Activated T-helper 2 cell treated with anti-CD3 and anti-CD28 coated beads, Interferon-gamma antibody, Interleukin-2, Interleukin-4, amounts not matched to agents 10 μg/mL and 5 μg/mL and 100 μg/mL, durations not matched to agents 14 hours and 24 hours and 36 hours (primary cell): Measurements from ENCODE around the gene LIN37. TPM values are rescaled to one million over a fixed set of nuclear protein-coding genes. Genes with fewer than 3 reads are reported as not detected.

Experiments used
- total RNA-seq: library from RNA; stranded (reverse); gene quantifications from 2 replicates; pipeline ENCODE4 v1.2.3, GENCODE V29; 2022

Gene LIN37
- total RNA-seq, 1 donor from 2014 or later = 10.0 TPM

Other genes with a start within 250 kb of the LIN37 start
- gene DMKN, start 234.9 kb upstream of the LIN37 start, total RNA-seq = 0.27 TPM in 1 of 2 replicates, not detected in the other
- gene SBSN, start 220.3 kb upstream of the LIN37 start, total RNA-seq = not detected in 2 replicates
- not detected in 2 replicates for gene GAPDHS, start 215.1 kb upstream of the LIN37 start, total RNA-seq
- gene TMEM147, start 202.9 kb upstream of the LIN37 start, total RNA-seq = 121 and 122 TPM in 2 replicates
- not detected in 2 replicates for gene ATP4A, start 184.9 kb upstream of the LIN37 start, total RNA-seq
- not detected in 2 replicates for gene PMIS2, start 162.4 kb upstream of the LIN37 start, total RNA-seq
- 42.5 and 43.1 TPM in 2 replicates for gene HAUS5, start 135.8 kb upstream of the LIN37 start, total RNA-seq
- 101 and 102 TPM in 2 replicates for gene RBM42, start 119.5 kb upstream of the LIN37 start, total RNA-seq
- gene ETV2, start 106.8 kb upstream of the LIN37 start, total RNA-seq = 1.0 and 1.6 TPM in 2 replicates
- gene COX6B1, start 100.3 kb upstream of the LIN37 start, total RNA-seq = 431 and 461 TPM in 2 replicates
- gene UPK1A, start 82.1 kb upstream of the LIN37 start, total RNA-seq = 0.59 and 1.2 TPM in 2 replicates
- gene ZBTB32, start 44.0 kb upstream of the LIN37 start, total RNA-seq = 231 and 234 TPM in 2 replicates
- gene KMT2B, start 30.6 kb upstream of the LIN37 start, total RNA-seq = 58.4 and 63.3 TPM in 2 replicates
- gene IGFLR1, start 6.1 kb upstream of the LIN37 start, total RNA-seq = 136 and 138 TPM in 2 replicates
- 27.4 and 30.8 TPM in 2 replicates for gene U2AF1L4, start 3.2 kb upstream of the LIN37 start, total RNA-seq
- 45.1 and 46.9 TPM in 2 replicates for gene PSENEN, start 2.9 kb upstream of the LIN37 start, total RNA-seq
- gene HSPB6, start 8.5 kb downstream of the LIN37 start, total RNA-seq = 0.14 and 0.21 TPM in 2 replicates
- gene PROSER3, start 9.6 kb downstream of the LIN37 start, total RNA-seq = 40.1 and 41.2 TPM in 2 replicates
- gene ARHGAP33, start 27.0 kb downstream of the LIN37 start, total RNA-seq = 29.1 and 33.0 TPM in 2 replicates
- gene PRODH2, start 64.3 kb downstream of the LIN37 start, total RNA-seq = not detected in 2 replicates
- gene NPHS1, start 103.9 kb downstream of the LIN37 start, total RNA-seq = 0.05 TPM in 1 of 2 replicates, not detected in the other
- gene KIRREL2, start 108.3 kb downstream of the LIN37 start, total RNA-seq = 0.18 and 0.39 TPM in 2 replicates
- 1.2 and 1.4 TPM in 2 replicates for gene APLP1, start 120.0 kb downstream of the LIN37 start, total RNA-seq
- 109 and 117 TPM in 2 replicates for gene NFKBID, start 152.0 kb downstream of the LIN37 start, total RNA-seq
- gene HCST, start 154.0 kb downstream of the LIN37 start, total RNA-seq = 53.9 and 57.2 TPM in 2 replicates
- 0.39 TPM in 1 of 2 replicates, not detected in the other for gene TYROBP, start 159.7 kb downstream of the LIN37 start, total RNA-seq
- gene LRFN3, start 187.8 kb downstream of the LIN37 start, total RNA-seq = 10.7 and 10.8 TPM in 2 replicates
- gene SDHAF1, start 246.6 kb downstream of the LIN37 start, total RNA-seq = 20.0 and 20.8 TPM in 2 replicates